ENCODE results near the gene DCTD. TPM values are rescaled to one million over a fixed set of nuclear protein-coding genes. Genes with fewer than 3 reads are reported as not detected.

DCTD gene
- total and polyA plus RNA-seq, 2 of the 13 experiments (the other 11 are each of a cell fraction or from before 2014, with no cell fraction given), result 85.1 to 95.3 TPM

- peaks cover 43% of the 10 kb centered on the region for H3K4me1 ChIP-seq (ENCODE audit: insufficient read depth, low read length)
- no peak overlapping the region for H3K4me3 ChIP-seq (replicated peaks in 1 of 3; ENCODE audit: insufficient read depth in 1 of 3, low read depth in 2 of 3, low read length in 3 of 3)
- H3K79me2 ChIP-seq (ENCODE audit: insufficient read depth, low read length), result peaks cover 4% of the 10 kb centered on the region
- no peak overlapping the region for H3K27ac ChIP-seq (ENCODE audit: extremely low read length, insufficient read depth, low read length)
- intact Hi-C loops (cut with micrococcal nuclease; ENCODE audit: unreplicated experiment), result loop anchor here (2.0 kb wide), 1 partner anchor 13 kb away; no protein-coding TSS in a partner anchor
- no peaks in the 10 kb centered on the region for H3K27me3 ChIP-seq (ENCODE audit: control insufficient read depth in 1 of 2, insufficient read depth in 2 of 2, low read length in 2 of 2)
- in situ Hi-C loops (cut with HindIII; ENCODE audit: extremely low pct_ligation_motif_present, low pct_unique_long_range_greater_than_20kb), result no loop called here
- ChIA-PET POLR2A (interaction anchor here (7.3 kb wide), 1 partner anchor 20 kb away, joined by 69 read pairs; no protein-coding TSS in a partner anchor), CTCF (ENCODE audit: low intra/inter-chr PET ratio, low total read pairs) (no interaction called here)
- DNase-seq (ENCODE audit: low spot score) (no peak), ATAC-seq (no peak), FAIRE-seq (no peak)
- H3K36me3 ChIP-seq (replicated peaks in 1 of 2; ENCODE audit: control insufficient read depth in 1 of 2, insufficient read depth in 2 of 2, low read length in 2 of 2), result peaks cover 0 to 4% of the 10 kb centered on the region in 2 experiments; a peak in 2 of 5 replicates
- H3K9ac ChIP-seq (ENCODE audit: insufficient read depth, low read depth, low read length), result no peak overlapping the region
- no peak overlapping the region for H2AFZ ChIP-seq (ENCODE audit: low read length)
- H3K4me2 ChIP-seq (ENCODE audit: low read depth, low read length), result no peak overlapping the region
- no peaks in the 10 kb centered on the region for H4K20me1 ChIP-seq (ENCODE audit: insufficient read depth, low read length)
- no peak for TF ChIP-seq BATF2 (CRISPR knock-in tag; IDR thresholded peaks at IDR 0.05)
- TF ChIP-seq ZNF672 (CRISPR knock-in tag; IDR thresholded peaks at IDR 0.05), result no peak
- no peak for TF ChIP-seq ZNF549 (CRISPR knock-in tag; IDR thresholded peaks at IDR 0.05)
- TF ChIP-seq ATM (IDR thresholded peaks at IDR 0.05; ENCODE audit: borderline replicate concordance), result no peak
- no peak for TF ChIP-seq TFDP2 (CRISPR knock-in tag; IDR thresholded peaks at IDR 0.05)
- no peak for TF ChIP-seq ZNF20 (CRISPR knock-in tag; IDR thresholded peaks at IDR 0.05)
- no peak for TF ChIP-seq ZNF780A (CRISPR knock-in tag; IDR thresholded peaks at IDR 0.05)
- TF ChIP-seq THRA (CRISPR knock-in tag; IDR thresholded peaks at IDR 0.05; ENCODE audit: borderline replicate concordance), result no peak
- no peak for TF ChIP-seq RORA (CRISPR knock-in tag; IDR thresholded peaks at IDR 0.05)
- TF ChIP-seq KDM3A (CRISPR knock-in tag; IDR thresholded peaks at IDR 0.05; ENCODE audit: low read depth), result no peak
- TF ChIP-seq ZNF382 (CRISPR knock-in tag; IDR thresholded peaks at IDR 0.05; ENCODE audit: borderline replicate concordance), result no peak
- TF ChIP-seq ZNF10 (CRISPR knock-in tag; IDR thresholded peaks at IDR 0.05; ENCODE audit: borderline replicate concordance, low read depth), result no peak
- TF ChIP-seq BORCS8-MEF2B (CRISPR knock-in tag; IDR thresholded peaks at IDR 0.05), result no peak
- no peak for TF ChIP-seq RBAK (CRISPR knock-in tag; IDR thresholded peaks at IDR 0.05)
- no peaks in the 10 kb centered on the region for H3K9me3 ChIP-seq (ENCODE audit: low read length)
- WGBS (ENCODE audit: low lambda C conversion rate), result 96% methylated on average over 20 of the region's 20 CpGs
- BruUV-seq (replicated peaks), result no TSS peak
Observed at GRCh38 chr4:182875453-182876405, 41.5 kb downstream of the DCTD start.

All from HepG2 (cell line).